A549 treated with dexamethasone at 1 μM for 4 hours (cell line): ENCODE results near the gene PSMG4. TPM values are rescaled to one million over a fixed set of nuclear protein-coding genes. Genes with fewer than 3 reads are reported as not detected.

Experiments
- total RNA-seq: library from RNA; stranded (reverse); fragments of 200-300 nt; extraction: Qiagen RNA extraction; gene quantifications from 5 replicates; pipeline ENCODE4 v1.2.3, GENCODE V29; 2022

PSMG4 gene
- total RNA-seq: 21.5 to 27.9 TPM (median 25.4 TPM) in 5 replicates

GRCh38 chr6:3258720-3259490 lies at the start of gene PSMG4:
PSMG4 (plus strand) TSS chr6:3258947; CDS start chr6:3259023, 76 bp downstream.

DNA sequence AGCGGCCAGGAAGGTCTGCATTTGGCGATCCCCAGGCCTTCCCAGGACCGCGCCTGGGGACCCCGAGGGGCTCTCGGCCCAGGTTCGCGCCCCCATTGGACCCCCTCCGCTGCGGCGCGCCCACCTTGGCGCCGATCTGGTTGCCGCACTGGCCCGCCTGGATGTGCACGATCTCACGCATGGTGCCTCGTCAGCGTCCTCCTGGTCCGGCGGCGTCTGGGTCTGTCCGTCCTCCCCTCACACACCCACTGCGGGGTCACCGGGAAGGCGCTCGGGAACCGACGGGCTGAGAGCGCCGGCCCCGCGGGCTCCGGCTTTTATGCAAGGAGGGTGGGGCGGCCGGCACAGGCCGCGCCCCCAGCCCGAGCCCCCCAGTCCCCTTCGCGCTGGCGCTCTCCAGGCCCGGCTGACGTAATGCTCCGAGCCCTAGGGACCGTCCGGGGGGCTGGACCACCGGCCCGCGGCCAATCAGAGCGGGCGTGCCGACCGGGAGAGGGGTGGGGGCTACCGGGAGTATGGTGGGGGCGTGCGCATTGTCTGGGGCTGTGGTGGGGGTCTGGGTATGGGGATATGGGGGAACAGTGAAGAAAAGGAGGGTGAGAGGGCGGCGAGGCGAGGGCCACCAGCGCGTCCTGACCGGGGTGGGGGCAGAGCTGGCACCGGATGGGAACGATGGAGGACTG lies 31.2 kb upstream of the PSMG4 start, which contains the start of gene TUBB2B:
TSS of gene TUBB2B (minus strand) at position 291 of the 683 bp plus-strand sequence. CDS start at position 181, 110 bp downstream.

Other genes starting within 250 kb of the PSMG4 start
- gene RIPK1, start 190.5 kb upstream of the PSMG4 start, total RNA-seq: 12.0 to 13.8 TPM (median 12.5 TPM) in 5 replicates
- 19.2 to 24.4 TPM (median 23.0 TPM) in 5 replicates for gene BPHL, start 140.2 kb upstream of the PSMG4 start, total RNA-seq
- 83.9 to 100 TPM (median 95.5 TPM) in 5 replicates for gene TUBB2A, start 101.4 kb upstream of the PSMG4 start, total RNA-seq
- gene TUBB2B, start 31.3 kb upstream of the PSMG4 start, total RNA-seq: 14.2 to 16.9 TPM (median 15.4 TPM) in 5 replicates
- gene SLC22A23, start 198.1 kb downstream of the PSMG4 start, total RNA-seq: 7.5 to 12.0 TPM (median 10.7 TPM) in 5 replicates